Measurements from ENCODE around the gene METTL17. TPM values are rescaled to one million over a fixed set of nuclear protein-coding genes. Genes with fewer than 3 reads are reported as not detected.

Gene METTL17
- total and polyA plus RNA-seq, 9 of the 15 experiments (the other 6 are each of a cell fraction or from before 2014, with no cell fraction given) = 65.6 to 150 (median 90.0) TPM

DNA sequence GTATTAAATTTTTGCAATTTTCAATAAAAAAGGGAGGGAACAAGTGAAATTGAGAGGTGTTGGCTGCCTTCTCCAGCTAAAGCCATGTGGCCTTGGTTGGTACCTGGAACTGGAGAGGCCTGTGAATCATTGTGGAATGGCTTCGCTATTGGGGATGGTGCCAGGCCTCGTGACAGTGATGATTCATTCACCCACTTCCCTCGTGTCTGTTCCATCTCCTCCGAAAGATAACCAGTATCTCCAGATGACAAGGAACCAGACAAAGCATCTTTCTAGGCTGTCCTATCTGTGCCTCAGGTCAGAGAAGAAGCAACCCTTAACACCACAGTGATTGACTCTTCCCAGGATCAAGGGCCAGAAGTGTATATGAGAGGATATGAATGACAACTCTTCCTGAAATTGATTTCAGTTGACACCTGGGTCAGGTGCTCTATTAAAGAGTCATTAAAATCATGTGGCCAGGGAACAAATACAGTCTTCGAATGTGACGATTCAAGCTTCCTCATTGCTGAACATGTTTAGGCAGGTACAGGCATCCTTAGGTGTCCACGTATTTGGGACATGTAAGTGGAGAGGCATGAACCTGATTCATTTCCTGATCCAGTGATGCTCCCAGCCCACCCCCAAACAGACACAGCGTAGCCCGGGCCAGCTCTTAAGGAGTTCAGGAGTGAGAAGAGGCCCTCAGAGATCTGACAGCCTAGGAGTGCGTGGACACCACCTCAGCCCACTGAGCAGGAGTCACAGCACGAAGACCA lies 52.1 kb downstream of the METTL17 start, which contains the start of gene RNASE7:
Gene RNASE7 (plus strand): TSS at position 687 of the 758 bp plus-strand sequence. CDS start 631 bp downstream, outside the sequence.
- no peak within 1 kb of the TSS for H3K4me3 ChIP-seq
- ChIA-PET POLR2A (interaction anchor here (1.1 kb wide), 1 partner anchor 25 kb away, joined by 3 read pairs; no protein-coding TSS in a partner anchor), CTCF (ENCODE audit: low intra/inter-chr PET ratio) (interaction anchor here (0.7 kb wide), 1 partner anchor 15 kb away, joined by 3 read pairs; the partner anchor contains the start of gene RNASE8)
- no peaks in the 10 kb centered on the region for H3K9me1 ChIP-seq (ENCODE audit: control insufficient read depth, insufficient read depth, low read length)
- ATAC-seq (no peak), FAIRE-seq (no peak), DNase-seq (ENCODE audit: extremely low read depth in 1 of 4, low spot score in 3 of 4) (peak in 1 of 4 experiments; percentile 17)
- intact Hi-C loops (cut with micrococcal nuclease) (loop anchor here (5.0 kb wide), 1 partner anchor 185 kb away; no protein-coding TSS in a partner anchor), in situ Hi-C loops (cut with MboI) (no loop called here)
- no peak within 1 kb of the TSS for H3K4me2 ChIP-seq (ENCODE audit: insufficient read depth, low read length)
- H3K9me3 ChIP-seq (replicated peaks; ENCODE audit: control insufficient read depth, insufficient read depth, low read depth, low read length) = no peaks in the 10 kb centered on the region
- no peak within 1 kb of the TSS for H3K27ac ChIP-seq (ENCODE audit: extremely low read depth, low read depth, low read length)
- H3K9ac ChIP-seq (ENCODE audit: insufficient read depth in 1 of 2, low read depth in 2 of 2, low read length in 2 of 2) = no peak within 1 kb of the TSS
- H3K36me3 ChIP-seq (ENCODE audit: control insufficient read depth, insufficient read depth, low read length) = no peaks in the 10 kb centered on the region
- H3K4me1 ChIP-seq (replicated peaks in 1 of 2; ENCODE audit: control insufficient read depth in 2 of 2, insufficient read depth in 2 of 2, low read length in 2 of 2) = peaks cover 5 to 25% of the 10 kb centered on the region in 2 experiments; a peak in 4 of 5 replicates
- no peaks in the 10 kb centered on the region for H3K27me3 ChIP-seq (ENCODE audit: control insufficient read depth in 2 of 2, insufficient read depth in 2 of 2, low read length in 2 of 2)
- no peaks in the 10 kb centered on the region for H3K79me2 ChIP-seq (ENCODE audit: control insufficient read depth, insufficient read depth, low read length)
- no peaks in the 10 kb centered on the region for H4K20me1 ChIP-seq (replicated peaks; ENCODE audit: control insufficient read depth, insufficient read depth, low read length)
- no peak within 1 kb of the TSS for H2AFZ ChIP-seq (ENCODE audit: low read depth, low read length)
- BruUV-seq (replicated peaks) = no TSS peak
- WGBS (ENCODE audit: insufficient coverage, low coverage, missing lambda C conversion rate) = 48% methylated on average over 11 of the region's 11 CpGs
- TF ChIP-seq NFIC (IDR thresholded peaks at IDR 0.05) (0 out of 2 replicates have a peak, but pooled peaks have one; percentile 22), CBFA2T3 (IDR thresholded peaks at IDR 0.05) (peak; percentile 58), NFE2 (IDR thresholded peaks at IDR 0.05; ENCODE audit: low read depth) (no peak), KDM1A (IDR thresholded peaks at IDR 0.05) (0 out of 4 replicates have a peak, but pooled peaks of 1 of the 2 experiments have one; percentile 9), L3MBTL2 (IDR thresholded peaks at IDR 0.05) (peak; percentile 28; the same call in 1 of the 2 replicates), MECOM (CRISPR knock-in tag; IDR thresholded peaks at IDR 0.05) (peak; percentile 61; the same call in 1 of the 2 replicates), CTBP1 (IDR thresholded peaks at IDR 0.05; ENCODE audit: borderline replicate concordance) (peak; percentile 60; the same call in 1 of the 2 replicates), TAF7 (tag; IDR thresholded peaks at IDR 0.05) (no peak), BHLHE40 (IDR thresholded peaks at IDR 0.05; ENCODE audit: low read length) (peak; percentile 56), ARID1B (IDR thresholded peaks at IDR 0.05) (peak; percentile 34; the same call in 1 of the 2 replicates), ZNF57 (CRISPR knock-in tag; IDR thresholded peaks at IDR 0.05) (no peak), JUN (IDR thresholded peaks at IDR 0.05; ENCODE audit: borderline replicate concordance, low read depth, low read length) (peak; percentile 11; the same call in 1 of the 2 replicates), JUN (CRISPR knock-in tag; IDR thresholded peaks at IDR 0.05; ENCODE audit: borderline replicate concordance) (no peak), FOXJ3 (CRISPR knock-in tag; IDR thresholded peaks at IDR 0.05) (no peak), RCOR1 (IDR thresholded peaks at IDR 0.05; ENCODE audit: borderline replicate concordance in 1 of 2, low read depth in 2 of 2, low read length in 2 of 2) (peak in 1 of 2 experiments; percentile 29; a peak in 1 of 4 replicates), JUND (IDR thresholded peaks at IDR 0.05; ENCODE audit: borderline replicate concordance, low read depth, low read length) (peak; percentile 69; the same call in 1 of the 2 replicates), JUND (tag; IDR thresholded peaks at IDR 0.05; ENCODE audit: borderline replicate concordance, low read depth, low read length) (peak; percentile 20; the same call in 1 of the 3 replicates)
- TF ChIP-seq, protein P1, sequence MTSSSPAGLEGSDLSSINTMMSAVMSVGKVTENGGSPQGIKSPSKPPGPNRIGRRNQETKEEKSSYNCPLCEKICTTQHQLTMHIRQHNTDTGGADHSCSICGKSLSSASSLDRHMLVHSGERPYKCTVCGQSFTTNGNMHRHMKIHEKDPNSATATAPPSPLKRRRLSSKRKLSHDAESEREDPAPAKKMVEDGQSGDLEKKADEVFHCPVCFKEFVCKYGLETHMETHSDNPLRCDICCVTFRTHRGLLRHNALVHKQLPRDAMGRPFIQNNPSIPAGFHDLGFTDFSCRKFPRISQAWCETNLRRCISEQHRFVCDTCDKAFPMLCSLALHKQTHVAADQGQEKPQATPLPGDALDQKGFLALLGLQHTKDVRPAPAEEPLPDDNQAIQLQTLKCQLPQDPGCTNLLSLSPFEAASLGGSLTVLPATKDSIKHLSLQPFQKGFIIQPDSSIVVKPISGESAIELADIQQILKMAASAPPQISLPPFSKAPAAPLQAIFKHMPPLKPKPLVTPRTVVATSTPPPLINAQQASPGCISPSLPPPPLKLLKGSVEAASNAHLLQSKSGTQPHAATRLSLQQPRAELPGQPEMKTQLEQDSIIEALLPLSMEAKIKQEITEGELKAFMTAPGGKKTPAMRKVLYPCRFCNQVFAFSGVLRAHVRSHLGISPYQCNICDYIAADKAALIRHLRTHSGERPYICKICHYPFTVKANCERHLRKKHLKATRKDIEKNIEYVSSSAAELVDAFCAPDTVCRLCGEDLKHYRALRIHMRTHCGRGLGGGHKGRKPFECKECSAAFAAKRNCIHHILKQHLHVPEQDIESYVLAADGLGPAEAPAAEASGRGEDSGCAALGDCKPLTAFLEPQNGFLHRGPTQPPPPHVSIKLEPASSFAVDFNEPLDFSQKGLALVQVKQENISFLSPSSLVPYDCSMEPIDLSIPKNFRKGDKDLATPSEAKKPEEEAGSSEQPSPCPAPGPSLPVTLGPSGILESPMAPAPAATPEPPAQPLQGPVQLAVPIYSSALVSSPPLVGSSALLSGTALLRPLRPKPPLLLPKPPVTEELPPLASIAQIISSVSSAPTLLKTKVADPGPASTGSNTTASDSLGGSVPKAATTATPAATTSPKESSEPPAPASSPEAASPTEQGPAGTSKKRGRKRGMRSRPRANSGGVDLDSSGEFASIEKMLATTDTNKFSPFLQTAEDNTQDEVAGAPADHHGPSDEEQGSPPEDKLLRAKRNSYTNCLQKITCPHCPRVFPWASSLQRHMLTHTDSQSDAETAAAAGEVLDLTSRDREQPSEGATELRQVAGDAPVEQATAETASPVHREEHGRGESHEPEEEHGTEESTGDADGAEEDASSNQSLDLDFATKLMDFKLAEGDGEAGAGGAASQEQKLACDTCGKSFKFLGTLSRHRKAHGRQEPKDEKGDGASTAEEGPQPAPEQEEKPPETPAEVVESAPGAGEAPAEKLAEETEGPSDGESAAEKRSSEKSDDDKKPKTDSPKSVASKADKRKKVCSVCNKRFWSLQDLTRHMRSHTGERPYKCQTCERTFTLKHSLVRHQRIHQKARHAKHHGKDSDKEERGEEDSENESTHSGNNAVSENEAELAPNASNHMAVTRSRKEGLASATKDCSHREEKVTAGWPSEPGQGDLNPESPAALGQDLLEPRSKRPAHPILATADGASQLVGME (CRISPR knock-in tag; IDR thresholded peaks at IDR 0.05) = peak; percentile 82; the same call in 1 of the 2 replicates

All from K562 (cell line).